Activated naive CD4-positive, alpha-beta T cell treated with anti-CD3 and anti-CD28 coated beads, Interleukin-2, amount 50 U/mL, for 72 hours (primary cell): ENCODE measurements around the gene SAMD4A. TPM values are rescaled to one million over a fixed set of nuclear protein-coding genes. Genes with fewer than 3 reads are reported as not detected.
A peak's percentile ranks its signal among the peaks of the same experiment; 100 is the strongest.

Source experiments
- ATAC-seq, 2 donors: fragments of 150-1000 bp; cut with Tn5 transposase; 2 replicates each; pipeline ENCODE4 v1.10.0; 2021; ENCODE audit warnings: mild to moderate bottlenecking in 2 of 2, moderate library complexity in 2 of 2
- DNase-seq, 2 donors: peaks; one replicate each; pipeline ENCODE4 v3.0.0; 2021 to 2022; ENCODE audit warnings: low spot score in 2 of 2
- H3K27ac Mint-ChIP-seq, 2 donors: one replicate each; pipeline ENCODE4 v1.8.0; 2022; ENCODE audit warnings: mild to moderate bottlenecking in 2 of 2, mixed read lengths in 2 of 2
- H3K36me3 Mint-ChIP-seq, 2 donors: one replicate each; pipeline ENCODE4 v1.8.0; 2022; ENCODE audit warnings: mixed read lengths in 2 of 2
- H3K9me3 Mint-ChIP-seq, 2 donors: one replicate each; pipeline ENCODE4 v1.8.0; 2022; ENCODE audit warnings: mixed read lengths in 2 of 2
- total RNA-seq, 2 donors: library from RNA; stranded (reverse); gene quantifications; one replicate each; pipeline ENCODE4 v1.2.3, GENCODE V29; 2022

The SAMD4A gene
- total RNA-seq, 2 donors from 2014 or later: 2.3 to 6.8 TPM

DNA sequence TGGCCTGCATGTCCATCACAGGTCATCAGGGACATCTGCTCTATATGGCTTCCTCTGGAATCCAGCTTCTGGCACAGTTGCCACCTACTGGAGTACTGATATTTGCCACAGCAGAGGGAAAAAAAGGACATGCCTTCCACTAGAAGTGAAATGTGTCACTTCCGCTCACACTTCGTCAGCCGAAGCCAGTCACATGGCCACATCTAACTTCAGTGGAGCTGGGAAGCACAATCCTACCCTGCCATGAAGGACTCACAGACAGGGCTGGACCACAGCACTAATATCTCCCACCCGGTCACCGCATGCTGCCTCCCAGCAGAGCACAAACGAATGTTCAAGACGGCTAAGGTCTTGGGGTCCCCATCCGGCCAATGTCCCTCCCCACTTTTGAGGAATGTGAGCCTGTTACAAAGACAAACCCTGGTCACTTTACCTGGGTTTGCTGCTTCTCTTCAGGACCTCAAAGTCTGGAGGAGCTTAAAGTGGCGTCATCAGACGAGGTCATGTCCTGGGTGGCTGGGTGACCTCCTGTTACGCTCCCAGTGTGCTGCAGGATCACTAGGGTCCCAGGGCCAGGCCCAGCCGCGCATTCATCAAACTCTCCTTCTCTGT, 237.1 kb downstream of the SAMD4A start:
- H3K27ac Mint-ChIP-seq: no peak overlapping the region

DNA sequence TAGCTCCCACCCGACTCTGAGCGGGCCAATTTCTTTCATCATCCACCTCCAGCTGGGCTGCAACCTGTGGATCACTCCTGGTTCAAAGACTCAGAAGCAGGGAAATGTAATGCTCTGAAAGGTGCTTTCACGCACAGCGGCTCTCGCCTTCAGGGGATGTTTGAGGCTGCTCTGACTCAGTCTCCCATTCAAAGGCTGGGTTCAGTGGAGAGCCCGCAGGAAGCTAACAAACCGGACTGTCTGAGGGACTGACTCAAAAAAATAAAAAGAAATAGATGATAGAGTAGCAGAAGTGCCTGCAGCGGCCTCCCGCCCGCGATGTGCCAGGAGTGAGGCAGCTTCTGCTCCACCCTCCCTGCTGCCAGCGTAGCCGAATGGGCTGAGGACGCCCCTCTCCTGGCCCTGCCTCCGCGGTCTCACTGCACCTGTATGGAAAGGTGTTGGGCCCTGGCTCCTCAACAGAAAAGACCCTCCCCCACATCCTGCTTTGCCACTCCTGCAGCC, 237.7 kb downstream of the SAMD4A start:
- Mint-ChIP-seq H3K36me3 (no peaks in the 10 kb centered on the region), H3K9me3 (no peaks in the 10 kb centered on the region), H3K27ac (no peak overlapping the region)
- DNase-seq: no peak
- no peak for ATAC-seq

More for the DNA sequence above, 237.1 kb downstream of the SAMD4A start:
- no peaks in the 10 kb centered on the region for H3K36me3 Mint-ChIP-seq
- ATAC-seq (no peak), DNase-seq (no peak)
- no peaks in the 10 kb centered on the region for H3K9me3 Mint-ChIP-seq

DNA sequence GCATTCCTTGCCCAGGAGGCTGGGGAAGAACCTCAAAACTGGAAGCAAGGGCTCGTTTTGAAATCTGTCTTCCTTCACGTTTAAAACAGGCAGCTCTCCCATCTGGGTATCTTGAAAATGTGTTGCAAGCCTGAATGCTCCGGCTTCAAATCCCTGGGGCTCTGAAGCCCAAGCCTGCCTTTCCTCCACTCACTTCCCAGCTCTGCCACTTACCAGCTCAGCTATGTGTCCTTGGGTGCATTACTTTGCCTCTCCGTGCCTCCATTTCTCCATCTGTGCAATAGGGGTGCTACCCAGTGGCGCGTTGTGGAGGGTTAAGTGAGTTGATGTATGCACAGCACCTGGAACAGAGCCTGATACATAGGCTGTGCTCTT, 238.1 kb downstream of the SAMD4A start:
- DNase-seq (no peak), ATAC-seq (no peak)
- Mint-ChIP-seq H3K9me3 (no peaks in the 10 kb centered on the region), H3K27ac (no peak overlapping the region), H3K36me3 (no peaks in the 10 kb centered on the region)

DNA sequence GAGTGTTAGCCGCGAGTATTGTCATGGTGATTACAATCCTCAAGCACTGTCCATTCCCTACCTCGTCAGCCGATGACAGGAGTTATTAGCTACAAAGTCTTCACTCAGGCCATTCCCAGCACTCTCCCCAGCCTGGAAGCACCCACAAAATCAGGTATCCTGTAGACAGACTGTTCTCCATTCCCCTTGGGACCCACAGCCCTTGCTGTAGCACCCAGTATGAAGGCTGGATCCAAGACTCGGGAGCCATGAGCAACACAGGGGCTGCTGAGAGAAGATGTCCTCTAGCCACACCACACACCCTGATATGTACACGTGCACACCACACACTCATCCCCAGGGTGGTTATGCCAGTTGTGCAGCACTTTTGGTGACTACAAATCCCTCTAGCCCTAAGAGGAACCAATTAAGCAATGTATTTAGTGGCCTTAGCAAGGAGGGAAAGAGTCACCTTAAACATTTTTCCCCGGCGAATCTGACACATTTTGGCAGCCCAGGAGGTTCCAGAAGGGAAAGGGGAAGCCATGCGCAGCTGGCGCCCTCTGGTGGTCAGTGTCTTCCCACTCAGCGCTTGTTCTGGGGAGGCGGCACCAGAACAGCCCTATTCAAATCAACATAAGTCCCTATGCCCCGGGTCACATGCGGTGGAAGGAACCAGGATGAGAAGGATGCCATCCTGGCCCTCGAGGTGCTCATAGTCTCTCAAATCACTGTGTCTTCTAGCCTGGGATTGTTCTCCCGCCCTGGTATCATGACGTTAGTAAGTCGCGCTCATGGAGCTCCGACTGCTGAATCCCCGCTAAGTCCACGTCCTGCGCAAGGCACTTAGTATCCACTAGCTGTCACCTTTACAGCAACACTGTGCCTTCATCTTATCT, 238.8 kb downstream of the SAMD4A start:
- peak; percentile 86 to 87 for ATAC-seq
- H3K9me3 Mint-ChIP-seq: no peaks in the 10 kb centered on the region
- H3K36me3 Mint-ChIP-seq: no peaks in the 10 kb centered on the region

DNA sequence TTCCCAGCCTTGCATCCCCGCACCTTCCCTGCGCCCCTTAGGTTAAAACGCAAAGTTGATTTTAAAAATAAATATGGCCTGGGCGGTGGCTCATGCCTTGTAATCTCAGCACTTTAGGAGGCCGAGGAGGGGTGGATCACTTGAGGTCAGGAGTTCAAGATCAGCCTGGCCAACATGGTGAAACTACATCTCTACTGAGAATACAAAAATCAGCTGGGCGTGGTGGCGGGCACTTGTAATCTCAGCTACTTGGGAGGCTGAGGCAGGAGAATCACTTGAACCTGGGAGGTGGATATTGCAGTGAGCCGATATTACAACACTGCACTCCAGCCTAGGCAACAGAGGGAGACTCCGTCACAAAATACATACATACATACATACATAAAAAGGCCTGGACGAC, 239.7 kb downstream of the SAMD4A start:
- Mint-ChIP-seq H3K27ac (no peak overlapping the region), H3K9me3 (no peaks in the 10 kb centered on the region), H3K36me3 (no peaks in the 10 kb centered on the region)
- ATAC-seq (no peak), DNase-seq (no peak)

More for the DNA sequence above, 238.8 kb downstream of the SAMD4A start:
- DNase-seq: peak; percentile 63 to 85
- H3K27ac Mint-ChIP-seq: no peak overlapping the region

DNA sequence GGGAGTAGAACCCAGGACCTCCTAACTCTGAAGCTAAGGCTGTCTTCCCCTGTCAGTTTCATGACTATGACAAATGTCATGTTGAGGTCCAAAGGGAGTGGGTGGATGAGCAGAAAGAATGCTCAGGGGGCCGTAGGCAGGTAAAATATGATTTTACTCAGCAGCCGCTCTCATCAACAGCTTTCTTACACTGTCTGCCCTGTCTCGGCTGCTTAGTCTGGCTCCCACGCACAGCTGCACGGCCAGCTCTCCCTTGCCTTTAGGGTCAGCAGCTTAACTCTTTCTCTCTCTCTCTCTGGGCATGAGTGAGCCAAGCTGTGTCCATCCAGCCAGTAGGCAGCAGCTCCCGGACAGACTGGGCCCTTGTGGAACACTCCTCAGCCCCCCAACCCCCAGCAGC, 240.5 kb downstream of the SAMD4A start:
- ATAC-seq (no peak), DNase-seq (no peak)
- Mint-ChIP-seq H3K36me3 (no peaks in the 10 kb centered on the region), H3K9me3 (no peaks in the 10 kb centered on the region), H3K27ac (no peak overlapping the region)

DNA sequence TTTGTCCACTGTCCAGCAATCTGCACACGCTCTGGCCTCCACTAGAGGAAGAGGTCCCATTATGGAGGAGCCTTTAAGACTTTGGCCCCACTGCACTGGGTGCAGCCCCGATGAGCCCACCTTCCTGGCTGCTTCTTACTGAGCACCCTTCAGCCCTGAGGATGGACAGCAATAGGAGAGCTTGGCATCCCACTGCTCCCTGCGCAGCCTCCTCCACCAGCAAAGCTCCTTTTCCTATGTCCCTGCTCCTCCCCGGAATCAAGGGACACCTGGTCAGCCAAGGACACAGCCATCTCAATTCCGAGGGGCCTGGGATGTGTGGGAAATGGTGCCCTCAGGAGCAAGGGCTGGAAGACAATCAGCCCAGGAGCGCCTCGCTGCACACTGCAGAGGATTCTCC, 241.0 kb downstream of the SAMD4A start:
- no peak for DNase-seq
- no peak for ATAC-seq
- no peak overlapping the region for H3K27ac Mint-ChIP-seq
- no peaks in the 10 kb centered on the region for H3K9me3 Mint-ChIP-seq
- H3K36me3 Mint-ChIP-seq: no peaks in the 10 kb centered on the region

DNA sequence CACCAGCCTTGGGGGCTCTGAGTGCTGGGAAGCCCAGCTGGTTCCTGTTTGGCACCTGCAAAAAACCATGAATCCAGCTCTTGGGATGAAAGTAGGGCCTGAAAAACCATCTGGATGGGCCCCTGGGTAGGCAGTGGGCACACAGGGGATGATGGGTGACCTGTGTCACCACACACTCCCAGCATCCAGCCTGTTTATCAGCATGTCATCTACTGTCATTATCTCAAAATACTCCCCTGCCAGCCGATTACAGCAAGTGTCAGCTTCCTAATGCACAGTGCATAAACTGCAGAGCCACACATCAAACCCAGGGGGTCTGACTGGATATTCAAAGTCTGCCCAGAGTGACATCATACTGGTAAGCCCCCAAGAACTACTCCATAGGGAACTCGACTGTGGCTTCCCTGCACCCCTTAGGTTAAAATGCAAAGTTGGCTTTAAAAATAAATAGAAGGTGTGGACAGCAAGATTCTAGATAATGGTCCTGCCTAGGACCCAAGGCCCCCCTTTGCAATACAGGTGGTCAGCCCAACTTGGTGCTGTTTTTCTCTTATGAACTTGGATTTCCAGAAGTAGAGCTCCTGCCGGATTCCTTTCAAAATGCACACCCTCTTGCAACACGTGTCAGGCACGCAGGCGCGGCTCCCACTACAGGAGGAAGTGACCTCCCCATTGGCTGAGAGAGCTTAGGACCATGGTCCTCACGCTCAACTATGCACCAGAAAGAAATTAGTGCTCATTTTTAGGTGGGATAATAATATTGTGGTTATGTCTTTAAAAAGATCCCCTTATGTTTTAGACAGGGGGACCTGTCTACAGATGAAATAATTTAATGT, 241.6 kb downstream of the SAMD4A start:
- H3K9me3 Mint-ChIP-seq: no peaks in the 10 kb centered on the region
- ATAC-seq (no peak), DNase-seq (no peak)
- H3K36me3 Mint-ChIP-seq: no peaks in the 10 kb centered on the region
- no peak overlapping the region for H3K27ac Mint-ChIP-seq

DNA sequence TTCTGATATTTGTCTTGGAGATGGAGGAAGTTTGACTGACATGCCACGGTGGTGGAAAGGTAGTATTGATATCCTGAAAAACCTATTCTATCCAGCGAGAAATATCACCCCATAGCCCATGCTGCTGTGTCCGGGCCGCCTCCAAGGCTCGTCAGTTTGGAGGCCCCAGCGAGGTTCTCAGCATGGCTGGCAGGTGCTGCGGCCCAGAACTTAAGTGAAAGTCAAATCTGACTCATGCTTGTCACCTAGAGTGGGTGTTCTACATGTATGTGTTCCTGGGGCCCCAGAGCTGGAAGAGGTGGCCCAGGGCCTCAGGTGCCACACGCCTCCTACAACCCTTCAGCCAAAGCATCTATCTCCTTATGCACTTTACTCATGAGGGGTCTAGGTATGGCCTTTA, 242.8 kb downstream of the SAMD4A start:
- no peak for DNase-seq

DNA sequence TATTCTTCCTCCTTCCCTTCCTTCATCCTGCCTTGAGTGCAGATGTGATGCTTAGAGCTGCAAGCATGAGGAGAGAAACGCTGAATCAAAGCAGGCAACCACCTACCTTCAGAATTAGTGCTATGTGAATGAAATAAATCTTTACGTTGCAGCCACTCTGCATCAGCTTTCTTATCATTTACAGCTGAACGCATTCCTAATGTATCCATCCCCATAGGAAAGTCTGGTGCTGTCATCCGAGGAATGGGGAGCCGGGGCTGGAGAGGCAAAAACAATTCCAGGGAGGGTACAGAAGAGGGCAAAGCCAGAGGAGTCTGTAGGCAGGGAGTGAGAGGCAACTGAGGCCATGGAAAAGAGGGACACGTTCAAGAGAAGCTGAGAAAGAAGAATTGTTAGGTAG, 245.7 kb downstream of the SAMD4A start:
- no peaks in the 10 kb centered on the region for H3K9me3 Mint-ChIP-seq
- no peak for DNase-seq
- no peak overlapping the region for H3K27ac Mint-ChIP-seq
- ATAC-seq: no peak
- H3K36me3 Mint-ChIP-seq: no peaks in the 10 kb centered on the region

More for the DNA sequence above, 242.8 kb downstream of the SAMD4A start:
- no peaks in the 10 kb centered on the region for H3K36me3 Mint-ChIP-seq
- no peaks in the 10 kb centered on the region for H3K9me3 Mint-ChIP-seq
- H3K27ac Mint-ChIP-seq: no peak overlapping the region
- ATAC-seq: peak in 1 of 2 donors; percentile 61

DNA sequence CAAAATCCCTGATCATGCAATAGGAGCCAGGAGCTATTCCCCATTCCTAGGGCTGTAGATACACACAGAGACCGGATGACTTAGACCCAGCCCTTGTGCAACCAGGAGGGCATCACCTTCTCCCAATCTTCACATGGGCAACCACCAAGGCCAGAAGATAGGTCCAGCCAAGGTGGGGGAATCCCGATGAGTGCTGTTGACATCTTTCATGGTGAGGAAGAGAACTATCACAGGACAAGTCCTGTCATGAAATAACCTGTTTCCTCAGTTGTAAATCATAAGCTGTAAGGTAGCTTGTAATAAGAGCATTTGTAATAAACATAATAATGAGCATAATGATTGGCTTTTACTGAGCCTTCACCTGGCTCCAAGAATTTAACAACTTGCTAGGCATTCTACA, 246.2 kb downstream of the SAMD4A start:
- Mint-ChIP-seq H3K27ac (no peak overlapping the region), H3K9me3 (no peaks in the 10 kb centered on the region), H3K36me3 (no peaks in the 10 kb centered on the region)
- DNase-seq (no peak), ATAC-seq (peak in 1 of 2 donors; percentile 39)

DNA sequence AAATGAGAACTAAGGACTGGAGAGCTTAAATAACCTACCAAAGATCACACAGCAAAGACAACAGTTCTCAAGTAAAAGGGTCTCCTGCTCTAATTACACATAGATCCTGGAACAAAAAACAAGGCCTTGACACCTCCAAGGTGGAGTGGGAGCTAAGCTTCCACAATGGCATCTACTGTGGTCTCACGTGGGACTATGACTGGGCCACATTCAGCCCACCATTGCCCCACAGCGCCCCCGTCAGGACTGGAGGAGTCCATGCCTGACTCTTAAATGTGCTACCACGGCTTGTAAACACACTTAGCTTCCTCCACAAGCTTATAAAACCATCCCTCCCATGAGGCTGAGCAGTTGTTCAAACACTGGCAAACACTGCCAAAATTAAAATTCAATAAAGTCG, 247.1 kb downstream of the SAMD4A start:
- no peaks in the 10 kb centered on the region for H3K9me3 Mint-ChIP-seq
- no peaks in the 10 kb centered on the region for H3K36me3 Mint-ChIP-seq
- ATAC-seq (peak; percentile 28 to 47), DNase-seq (peak in 1 of 2 donors; percentile 68)
- no peak overlapping the region for H3K27ac Mint-ChIP-seq

DNA sequence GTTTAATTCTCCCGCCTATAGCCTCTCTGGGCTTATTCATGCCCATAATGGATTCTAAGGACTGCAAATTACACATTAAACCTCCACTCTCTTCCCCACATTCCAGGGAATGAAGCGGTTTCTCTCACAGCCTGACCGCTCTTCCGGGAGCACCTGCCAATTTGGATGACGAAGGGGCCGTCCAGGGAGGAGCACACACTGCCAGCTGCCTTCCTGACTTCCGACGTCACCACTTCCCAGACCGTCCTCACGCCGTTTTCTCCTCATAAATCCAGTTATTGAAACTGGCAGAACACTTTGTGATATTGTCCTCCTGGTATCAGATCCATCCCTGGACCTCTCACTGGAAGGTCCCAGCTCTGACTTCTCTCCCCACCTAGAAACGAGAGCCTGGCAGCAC, 248.1 kb downstream of the SAMD4A start:
- H3K27ac Mint-ChIP-seq: peak overlapping the region; percentile 4 to 77
- no peaks in the 10 kb centered on the region for H3K9me3 Mint-ChIP-seq
- DNase-seq (no peak), ATAC-seq (no peak)
- no peaks in the 10 kb centered on the region for H3K36me3 Mint-ChIP-seq

DNA sequence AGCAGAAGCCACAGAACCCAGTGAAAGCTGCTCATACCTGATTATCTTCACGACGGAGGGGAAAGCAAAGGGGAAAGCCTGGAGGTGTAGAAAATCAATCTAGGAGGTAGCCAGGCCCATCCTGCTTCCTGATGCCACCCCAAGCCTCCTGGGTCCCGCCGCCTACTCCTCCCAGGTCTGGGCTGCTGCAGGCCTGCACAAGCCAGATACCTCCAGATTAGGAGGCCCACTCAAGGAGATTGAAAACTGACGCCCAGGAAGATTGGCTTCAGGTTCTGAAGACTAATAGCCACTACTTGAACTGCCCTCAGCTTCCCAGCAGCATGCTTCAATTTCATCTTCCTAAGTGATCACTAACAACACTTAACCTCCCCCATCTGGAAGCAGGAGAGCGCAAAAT, 248.6 kb downstream of the SAMD4A start:
- no peak for ATAC-seq
- no peaks in the 10 kb centered on the region for H3K36me3 Mint-ChIP-seq
- no peak for DNase-seq
- no peaks in the 10 kb centered on the region for H3K9me3 Mint-ChIP-seq
- H3K27ac Mint-ChIP-seq: peak overlapping the region; percentile 4 to 77

DNA sequence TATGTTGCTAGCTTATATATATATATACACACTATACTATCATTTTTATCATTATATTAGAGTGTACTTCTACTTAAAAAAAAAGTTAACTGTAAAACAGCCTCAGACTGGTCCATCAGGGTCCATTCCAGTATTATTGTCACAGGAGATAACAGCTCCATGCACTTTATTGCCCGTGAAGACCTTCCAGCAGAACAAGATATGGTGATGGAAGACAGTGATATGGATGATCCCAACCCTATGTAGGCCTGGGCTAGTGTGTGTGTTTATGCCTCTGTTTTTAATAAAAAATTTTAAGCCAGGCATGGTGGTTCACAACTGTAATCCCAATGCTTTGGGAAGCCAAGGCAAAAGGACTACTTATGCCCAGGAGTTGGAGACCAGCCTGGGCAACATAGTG, 249.5 kb downstream of the SAMD4A start:
- Mint-ChIP-seq H3K9me3 (no peaks in the 10 kb centered on the region), H3K27ac (no peak overlapping the region), H3K36me3 (no peaks in the 10 kb centered on the region)
- DNase-seq: no peak
- ATAC-seq: no peak

DNA sequence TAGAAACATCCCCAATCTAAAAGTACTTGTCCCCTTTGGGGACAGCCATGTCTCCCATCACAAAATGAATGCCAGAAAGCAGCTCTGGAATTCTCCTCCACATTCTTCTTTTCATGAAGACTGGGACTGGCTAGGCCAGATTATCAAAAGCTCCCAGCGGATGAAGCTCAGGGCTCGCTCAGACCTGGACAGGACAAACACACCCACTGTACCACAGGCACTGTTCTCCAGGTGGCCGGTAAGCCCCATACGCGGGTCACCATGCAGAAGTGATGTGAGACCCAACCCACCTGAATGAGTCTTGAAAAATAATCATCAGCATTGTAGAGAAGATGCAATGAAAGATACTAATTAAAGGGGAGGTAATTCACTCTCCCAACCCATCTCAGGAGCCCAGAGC, 250.6 kb downstream of the SAMD4A start:
- H3K9me3 Mint-ChIP-seq: peaks cover 0 to 3% of the 10 kb centered on the region in 2 donors
- DNase-seq (no peak), ATAC-seq (no peak)
- H3K36me3 Mint-ChIP-seq: no peaks in the 10 kb centered on the region
- H3K27ac Mint-ChIP-seq: no peak overlapping the region
